Osteocyte (in vitro differentiated cells): ENCODE data around the gene SLC4A11. TPM values are rescaled to one million over a fixed set of nuclear protein-coding genes. Genes with fewer than 3 reads are reported as not detected.

Source experiments
- DNase-seq: peaks from one replicate; pipeline ENCODE4 v3.0.0; 2021; ENCODE audit warnings: mixed read lengths; ENCODE audit not compliant: unreplicated experiment; ENCODE audit errors: extremely low spot score
- H3K27ac Mint-ChIP-seq: one replicate; pipeline ENCODE4 v1.8.0; 2021; ENCODE audit warnings: mild to moderate bottlenecking, mixed read lengths; ENCODE audit not compliant: unreplicated experiment
- H3K27me3 Mint-ChIP-seq: one replicate; pipeline ENCODE4 v1.8.0; 2021; ENCODE audit warnings: mixed read lengths; ENCODE audit not compliant: unreplicated experiment
- H3K36me3 Mint-ChIP-seq: one replicate; pipeline ENCODE4 v1.8.0; 2021; ENCODE audit warnings: mixed read lengths; ENCODE audit not compliant: unreplicated experiment
- H3K4me1 Mint-ChIP-seq: one replicate; pipeline ENCODE4 v1.8.0; 2021; ENCODE audit warnings: mixed read lengths; ENCODE audit not compliant: unreplicated experiment
- H3K4me3 Mint-ChIP-seq: one replicate; pipeline ENCODE4 v1.8.0; 2021; ENCODE audit warnings: mild to moderate bottlenecking, moderate library complexity, mixed read lengths; ENCODE audit not compliant: unreplicated experiment
- H3K9me3 Mint-ChIP-seq: one replicate; pipeline ENCODE4 v1.8.0; 2021; ENCODE audit warnings: mixed read lengths; ENCODE audit not compliant: unreplicated experiment
- total RNA-seq: library from RNA; stranded (reverse); gene quantifications from 2 replicates; pipeline ENCODE4 v1.2.1, GENCODE V29; 2021
- TF ChIP-seq, protein P1 (sequence below): fragments of 200-600 bp; sonication (generic); IDR thresholded peaks from 2 replicates; pipeline ENCODE4 v1.5.0; 2021; ENCODE audit warnings: antibody characterized with exemption, mild to moderate bottlenecking, moderate library complexity

Gene SLC4A11
- total RNA-seq, 1 donor from 2014 or later = 3.2 TPM

DNA sequence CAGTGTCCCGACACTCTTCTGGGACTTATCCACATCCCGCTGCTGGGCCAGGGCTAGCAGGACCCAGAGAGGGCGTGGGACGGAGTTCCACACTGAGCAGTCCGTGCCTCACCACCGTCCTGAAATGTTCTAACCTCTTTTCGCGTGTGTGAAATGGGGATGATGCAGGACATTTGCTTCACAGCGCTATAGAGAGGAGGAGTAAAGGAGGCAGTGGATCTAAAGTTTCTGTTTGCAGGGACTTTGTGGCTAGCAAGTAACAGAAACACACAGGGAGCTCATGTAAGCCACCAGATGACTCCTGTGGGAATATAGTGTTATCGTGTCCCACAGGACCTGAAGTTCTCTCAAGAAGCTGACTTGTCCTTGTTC, 29.1 kb downstream of the SLC4A11 start:
- TF ChIP-seq, protein P1, sequence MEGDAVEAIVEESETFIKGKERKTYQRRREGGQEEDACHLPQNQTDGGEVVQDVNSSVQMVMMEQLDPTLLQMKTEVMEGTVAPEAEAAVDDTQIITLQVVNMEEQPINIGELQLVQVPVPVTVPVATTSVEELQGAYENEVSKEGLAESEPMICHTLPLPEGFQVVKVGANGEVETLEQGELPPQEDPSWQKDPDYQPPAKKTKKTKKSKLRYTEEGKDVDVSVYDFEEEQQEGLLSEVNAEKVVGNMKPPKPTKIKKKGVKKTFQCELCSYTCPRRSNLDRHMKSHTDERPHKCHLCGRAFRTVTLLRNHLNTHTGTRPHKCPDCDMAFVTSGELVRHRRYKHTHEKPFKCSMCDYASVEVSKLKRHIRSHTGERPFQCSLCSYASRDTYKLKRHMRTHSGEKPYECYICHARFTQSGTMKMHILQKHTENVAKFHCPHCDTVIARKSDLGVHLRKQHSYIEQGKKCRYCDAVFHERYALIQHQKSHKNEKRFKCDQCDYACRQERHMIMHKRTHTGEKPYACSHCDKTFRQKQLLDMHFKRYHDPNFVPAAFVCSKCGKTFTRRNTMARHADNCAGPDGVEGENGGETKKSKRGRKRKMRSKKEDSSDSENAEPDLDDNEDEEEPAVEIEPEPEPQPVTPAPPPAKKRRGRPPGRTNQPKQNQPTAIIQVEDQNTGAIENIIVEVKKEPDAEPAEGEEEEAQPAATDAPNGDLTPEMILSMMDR = no peak
- peaks cover 2% of the 10 kb centered on the region for H3K36me3 Mint-ChIP-seq
- no peaks in the 10 kb centered on the region for H3K27me3 Mint-ChIP-seq
- no peak for DNase-seq
- H3K4me1 Mint-ChIP-seq = peaks cover 16% of the 10 kb centered on the region
- H3K9me3 Mint-ChIP-seq = no peaks in the 10 kb centered on the region
- peak overlapping the region; percentile 87 for H3K27ac Mint-ChIP-seq
- H3K4me3 Mint-ChIP-seq = peak overlapping the region; percentile 85

DNA sequence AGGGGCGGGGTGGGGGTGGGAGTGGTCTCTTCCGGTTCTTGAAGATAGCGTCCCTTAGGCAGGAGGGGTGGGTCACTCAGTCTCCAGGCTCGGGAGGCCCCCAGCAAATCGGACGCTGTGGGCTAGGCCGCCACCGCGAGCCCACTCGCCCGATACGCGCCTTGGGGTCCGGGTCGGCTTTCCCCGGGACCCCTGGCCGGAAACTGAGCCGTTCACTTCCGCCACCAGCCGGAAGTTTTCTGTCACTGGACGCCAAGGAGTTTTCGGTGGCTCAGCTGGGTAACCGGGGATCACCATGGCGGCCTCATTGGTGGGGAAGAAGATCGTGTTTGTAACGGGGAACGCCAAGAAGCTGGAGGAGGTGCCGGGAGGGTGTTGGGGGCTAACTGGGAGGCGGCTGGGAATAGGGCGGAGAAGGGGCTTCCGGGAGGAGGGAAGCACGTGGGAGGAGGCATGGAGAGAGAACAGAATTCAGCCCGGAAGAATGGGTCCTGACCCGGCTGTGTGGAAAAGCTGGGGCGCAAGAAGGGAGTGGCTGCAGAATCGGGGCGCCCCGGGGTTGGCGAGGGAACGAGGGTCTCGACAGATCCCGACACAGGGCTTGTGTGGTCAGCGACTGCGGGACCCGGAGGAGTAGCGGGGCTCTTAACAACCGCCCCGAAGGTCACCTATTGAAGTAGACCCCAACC, 29.6 kb downstream of the SLC4A11 start, which contains the start of gene ITPA:
Gene ITPA, plus strand, starts transcription at position 242 of the 689 bp plus-strand sequence. Its CDS starts 54 bp downstream, at position 296.
- TF ChIP-seq, protein P1 = no peak
- Mint-ChIP-seq H3K4me3 (peak within 1 kb of the TSS; percentile 85), H3K9me3 (no peaks in the 10 kb centered on the region), H3K27ac (peak within 1 kb of the TSS; percentile 87), H3K4me1 (peaks cover 18% of the 10 kb centered on the region), H3K27me3 (no peaks in the 10 kb centered on the region), H3K36me3 (peaks cover 2% of the 10 kb centered on the region)
- no peak for DNase-seq

DNA sequence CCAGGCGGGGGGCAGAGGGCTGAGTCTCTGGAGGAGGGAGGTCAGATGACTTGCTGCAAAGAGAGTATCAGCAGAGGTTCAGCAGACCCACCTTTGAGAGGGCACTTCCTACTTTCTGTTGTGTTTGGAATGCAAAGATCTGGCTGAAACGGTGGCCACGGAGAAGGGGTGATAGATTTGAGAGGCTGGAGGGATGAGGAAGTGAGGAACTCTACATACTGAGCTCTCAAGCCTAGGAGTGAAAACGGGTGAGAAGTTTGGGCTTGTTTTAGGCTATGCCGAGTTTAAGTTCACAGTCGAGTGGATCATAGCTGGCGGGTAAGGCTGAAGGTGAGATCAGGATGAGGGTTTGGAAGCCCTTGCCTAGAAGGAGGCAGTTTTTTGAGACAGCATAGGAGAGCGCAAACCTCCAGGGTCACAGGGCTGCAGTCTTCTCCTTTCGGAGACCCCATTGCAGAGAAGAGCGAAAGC, 30.2 kb downstream of the SLC4A11 start:
- H3K27ac Mint-ChIP-seq = peak overlapping the region; percentile 87
- no peaks in the 10 kb centered on the region for H3K9me3 Mint-ChIP-seq
- TF ChIP-seq, protein P1 = no peak
- no peaks in the 10 kb centered on the region for H3K27me3 Mint-ChIP-seq
- peak overlapping the region; percentile 85 for H3K4me3 Mint-ChIP-seq
- no peak for DNase-seq
- H3K4me1 Mint-ChIP-seq = peaks cover 18% of the 10 kb centered on the region
- no peaks in the 10 kb centered on the region for H3K36me3 Mint-ChIP-seq

DNA sequence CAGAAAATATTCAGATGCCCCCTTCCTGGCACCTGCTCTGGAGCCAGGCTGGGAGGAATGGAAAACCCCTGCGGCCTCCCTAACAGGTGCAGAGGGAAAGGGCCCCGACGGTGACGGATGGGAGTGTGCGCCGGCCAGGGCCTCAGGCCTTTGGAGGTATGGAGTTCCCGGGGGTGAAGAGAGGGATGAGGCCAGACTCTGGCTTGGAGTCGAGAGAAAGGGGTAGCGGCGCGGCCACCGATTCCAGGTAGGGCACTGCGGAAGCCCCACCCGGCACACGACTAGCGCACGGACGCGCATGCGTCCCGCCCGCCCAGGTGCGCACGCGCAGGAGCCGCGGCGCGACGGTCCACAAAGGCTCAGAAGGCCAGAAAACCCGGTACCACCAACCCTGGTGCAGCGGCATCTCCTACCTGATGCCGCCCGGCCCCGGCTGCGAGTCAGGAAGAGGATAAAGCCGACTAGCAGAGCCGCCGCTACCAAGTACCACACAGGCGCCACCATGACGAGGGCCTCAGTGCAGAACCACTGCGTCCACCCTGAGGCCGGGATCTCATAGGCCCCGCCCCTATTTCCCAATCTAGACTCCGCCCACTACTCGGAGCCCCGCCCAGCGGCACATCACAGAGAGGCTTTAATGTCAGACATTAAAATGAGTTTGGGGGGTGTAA, 34.7 kb downstream of the SLC4A11 start, which contains the start of gene DDRGK1:
Gene DDRGK1, minus strand, starts transcription at position 559 of the 671 bp plus-strand sequence. Its CDS starts 55 bp downstream, at position 504.
- H3K9me3 Mint-ChIP-seq = no peaks in the 10 kb centered on the region
- TF ChIP-seq, protein P1 = no peak
- peak within 1 kb of the TSS; percentile 93 for H3K4me3 Mint-ChIP-seq
- peak within 1 kb of the TSS; percentile 91 for H3K27ac Mint-ChIP-seq
- H3K4me1 Mint-ChIP-seq = peaks cover 17% of the 10 kb centered on the region
- H3K27me3 Mint-ChIP-seq = no peaks in the 10 kb centered on the region
- peaks cover 14% of the 10 kb centered on the region for H3K36me3 Mint-ChIP-seq
- DNase-seq = peak; percentile 94
